ENCODE data around the gene SYT17. TPM values are rescaled to one million over a fixed set of nuclear protein-coding genes. Genes with fewer than 3 reads are reported as not detected.
"Not testable (repeated sequence)": the region's sequence is repeated elsewhere in the genome, so short reads cannot be mapped to it uniquely, and the experiment has no call there.

The SYT17 gene
- total RNA-seq, 2 experiments from 2014 or later = not detected

DNA sequence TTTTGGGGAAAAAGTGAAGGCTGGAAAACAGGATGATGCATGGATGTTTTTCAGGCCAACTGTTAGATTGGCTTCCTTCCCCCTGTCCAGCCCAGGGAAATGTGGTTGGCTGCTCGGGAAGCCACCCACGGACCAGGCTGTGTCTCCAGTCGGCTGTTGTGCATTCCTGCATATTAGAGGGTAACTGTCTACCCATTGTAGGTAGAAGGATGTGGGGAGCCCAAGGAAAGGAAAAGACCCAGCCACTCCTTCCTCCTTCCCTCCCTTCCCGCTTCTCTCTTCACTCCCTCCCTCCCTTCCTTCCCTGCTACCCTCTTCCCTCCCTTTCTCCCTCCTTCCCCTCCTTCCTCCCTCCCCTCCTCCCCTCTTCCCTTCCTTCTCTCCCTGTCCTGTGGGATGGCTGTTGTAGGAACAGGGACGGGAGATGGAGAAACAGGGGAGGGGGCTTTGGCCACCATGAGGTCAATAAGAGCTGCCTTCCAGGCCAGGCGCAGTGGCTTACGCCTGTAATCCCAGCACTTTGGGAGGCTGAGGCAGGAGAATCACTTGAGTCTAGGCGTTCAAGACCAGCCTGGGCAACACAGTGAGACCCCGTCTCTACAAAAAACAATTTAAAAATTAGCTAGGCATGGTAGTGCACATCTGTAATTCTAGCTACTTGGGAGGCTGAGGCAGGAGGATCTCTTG lies 16.9 kb downstream of the SYT17 start:
- no peak for DNase-seq
- CTCF ChIA-PET = interaction anchor here (0.7 to 1.7 kb wide), 2 partner anchors 18 to 99 kb away, joined by 4 to 6 read pairs; no protein-coding TSS in a partner anchor

DNA sequence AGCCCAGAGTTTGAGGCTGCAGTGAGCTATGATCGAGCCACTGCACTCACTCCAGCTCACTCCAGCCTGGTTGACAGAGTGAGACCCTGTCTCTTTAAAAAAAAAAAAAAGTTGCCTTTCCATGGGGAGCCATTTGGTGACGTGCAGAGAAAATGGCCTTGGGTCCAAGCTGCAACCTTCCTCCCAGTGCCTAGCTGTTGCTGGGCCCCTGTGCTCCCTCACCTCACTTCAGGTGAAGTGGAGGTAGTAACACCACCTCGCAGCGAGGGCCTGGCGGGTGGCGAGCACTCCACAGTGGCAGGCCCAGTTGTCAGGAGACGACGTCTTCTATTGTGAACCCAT lies 17.4 kb downstream of the SYT17 start:
- H3K27me3 Mint-ChIP-seq = no peaks in the 10 kb centered on the region
- ATAC-seq = no peak
- CTCF ChIA-PET = no interaction called here
- H3K9me3 Mint-ChIP-seq (ENCODE audit: low read depth) = no peaks in the 10 kb centered on the region
- H3K36me3 Mint-ChIP-seq = no peaks in the 10 kb centered on the region
- peaks cover 2% of the 10 kb centered on the region for H3K4me1 Mint-ChIP-seq
- no peak overlapping the region for H3K4me3 Mint-ChIP-seq
- H3K27ac Mint-ChIP-seq = no peak overlapping the region
- no peak for DNase-seq

More for the DNA sequence above, 16.9 kb downstream of the SYT17 start:
- Mint-ChIP-seq H3K36me3 (no peaks in the 10 kb centered on the region), H3K27ac (no peak overlapping the region), H3K27me3 (no peaks in the 10 kb centered on the region), H3K9me3 (ENCODE audit: low read depth) (no peaks in the 10 kb centered on the region), H3K4me3 (no peak overlapping the region), H3K4me1 (no peaks in the 10 kb centered on the region)
- ATAC-seq = no peak

DNA sequence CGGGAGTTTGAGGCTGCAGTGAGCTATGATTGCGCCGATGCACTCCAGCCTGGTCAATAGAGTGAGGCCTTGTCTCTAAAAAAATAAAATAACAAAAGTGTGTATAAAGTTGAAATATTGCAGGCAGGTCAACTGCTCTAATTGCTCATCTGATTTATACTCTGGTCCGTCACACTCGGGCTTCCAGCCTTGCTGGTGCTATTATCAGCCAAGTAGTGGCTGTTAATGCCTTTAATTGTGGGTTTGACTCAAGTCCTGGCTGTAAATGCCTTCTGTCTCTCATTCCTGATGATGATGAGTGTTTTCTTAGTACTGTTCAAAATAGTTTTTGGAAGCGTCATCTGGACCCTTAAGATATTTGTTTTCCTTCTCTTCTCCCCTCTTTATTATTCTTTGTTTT lies 18.4 kb downstream of the SYT17 start:
- DNase-seq (no peak), ATAC-seq (no peak)
- Mint-ChIP-seq H3K27me3 (no peaks in the 10 kb centered on the region), H3K4me1 (peaks cover 4% of the 10 kb centered on the region), H3K9me3 (ENCODE audit: low read depth) (no peaks in the 10 kb centered on the region), H3K4me3 (no peak overlapping the region), H3K27ac (no peak overlapping the region), H3K36me3 (no peaks in the 10 kb centered on the region)
- CTCF ChIA-PET = no interaction called here

DNA sequence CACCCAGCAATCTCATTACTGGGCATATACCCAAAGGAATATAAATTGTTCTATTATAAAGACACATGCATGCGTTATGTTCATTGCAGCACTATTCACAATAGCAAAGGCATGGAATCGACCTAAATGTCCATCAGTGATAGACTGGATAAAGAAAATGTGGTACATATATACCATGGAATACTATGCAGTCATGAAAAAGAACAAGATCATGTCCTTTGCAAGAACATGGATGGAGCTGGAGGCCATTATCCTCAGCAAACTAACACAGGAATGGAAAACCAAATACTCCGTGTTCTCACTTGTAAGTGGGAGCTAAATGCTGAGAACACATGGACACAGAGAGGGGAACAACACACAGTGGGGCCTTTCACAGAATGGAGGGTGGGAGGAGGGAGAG lies 19.9 kb downstream of the SYT17 start:
- CTCF ChIA-PET; DNase-seq; H3K27ac Mint-ChIP-seq; H3K4me3 Mint-ChIP-seq; H3K4me1 Mint-ChIP-seq; H3K9me3 Mint-ChIP-seq (ENCODE audit: low read depth); H3K36me3 Mint-ChIP-seq; ATAC-seq; H3K27me3 Mint-ChIP-seq: not testable (repeated sequence)

DNA sequence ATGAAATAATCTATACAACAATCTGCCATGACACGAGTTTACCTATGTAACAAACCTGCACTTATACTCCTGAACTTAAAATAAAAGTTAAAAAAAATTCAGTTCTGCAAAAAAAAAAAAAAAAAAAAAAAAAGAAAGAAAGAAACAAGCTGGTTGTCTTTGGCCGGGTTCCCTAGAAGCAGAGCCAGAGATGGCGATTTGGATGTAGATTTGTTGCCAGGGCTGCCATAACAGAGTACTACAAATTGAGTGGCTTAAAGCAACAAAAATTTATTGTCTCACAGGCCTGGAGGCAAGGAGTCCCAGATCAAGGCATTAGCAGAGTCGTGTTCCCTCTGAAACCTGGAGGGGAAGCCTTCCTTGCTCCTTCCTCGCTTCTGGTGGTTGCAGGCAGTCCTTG lies 20.4 kb downstream of the SYT17 start:
- Mint-ChIP-seq H3K27me3 (no peaks in the 10 kb centered on the region), H3K9me3 (ENCODE audit: low read depth) (no peaks in the 10 kb centered on the region), H3K4me3 (no peak overlapping the region), H3K36me3 (no peaks in the 10 kb centered on the region), H3K27ac (no peak overlapping the region), H3K4me1 (peaks cover 4% of the 10 kb centered on the region)
- DNase-seq (no peak), ATAC-seq (no peak)
- CTCF ChIA-PET = no interaction called here

DNA sequence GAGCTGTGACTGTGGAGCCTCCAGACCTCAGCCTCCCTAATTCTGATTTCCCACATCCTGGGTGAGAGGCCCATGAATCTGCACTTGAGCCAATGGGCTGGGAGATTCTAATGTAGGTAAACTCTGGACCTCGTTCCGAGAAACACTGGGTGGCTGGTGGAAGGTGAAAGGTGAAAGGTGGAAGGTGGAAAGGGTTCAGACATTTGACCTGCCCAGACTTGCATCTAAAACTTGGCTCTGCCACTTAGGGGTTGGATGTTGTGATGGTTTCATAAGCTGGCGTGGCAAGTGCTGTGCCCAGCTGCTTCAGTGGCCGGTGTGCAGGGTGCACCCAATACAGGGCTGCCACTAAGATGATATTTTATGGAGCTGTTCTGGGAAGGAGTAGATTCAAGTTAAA lies 24.8 kb downstream of the SYT17 start:
- Mint-ChIP-seq H3K27me3 (no peaks in the 10 kb centered on the region), H3K36me3 (no peaks in the 10 kb centered on the region), H3K4me1 (peaks cover 4% of the 10 kb centered on the region), H3K9me3 (ENCODE audit: low read depth) (no peaks in the 10 kb centered on the region), H3K27ac (no peak overlapping the region), H3K4me3 (no peak overlapping the region)
- DNase-seq = no peak
- ATAC-seq = no peak
- CTCF ChIA-PET = no interaction called here

DNA sequence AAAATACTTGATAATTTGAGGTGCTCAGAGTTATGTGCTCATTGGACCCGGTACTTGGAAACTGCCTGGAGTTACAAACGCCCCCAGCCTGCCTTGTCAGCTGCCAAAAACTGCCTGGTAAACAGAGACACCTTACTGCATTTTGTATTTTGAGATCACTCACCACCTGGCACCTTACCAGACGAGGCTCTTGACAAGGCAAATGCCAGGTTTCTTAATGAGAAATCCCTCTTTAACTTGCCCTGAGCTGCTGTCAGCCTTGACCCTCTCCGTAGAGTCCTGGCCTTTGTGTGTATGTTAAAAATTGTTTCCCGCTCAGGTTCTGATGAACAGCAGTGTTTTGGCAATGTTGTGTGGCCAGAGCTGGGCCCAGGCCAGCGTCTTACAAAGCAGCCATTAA lies 28.8 kb downstream of the SYT17 start:
- no peaks in the 10 kb centered on the region for H3K9me3 Mint-ChIP-seq (ENCODE audit: low read depth)
- CTCF ChIA-PET = no interaction called here

DNA sequence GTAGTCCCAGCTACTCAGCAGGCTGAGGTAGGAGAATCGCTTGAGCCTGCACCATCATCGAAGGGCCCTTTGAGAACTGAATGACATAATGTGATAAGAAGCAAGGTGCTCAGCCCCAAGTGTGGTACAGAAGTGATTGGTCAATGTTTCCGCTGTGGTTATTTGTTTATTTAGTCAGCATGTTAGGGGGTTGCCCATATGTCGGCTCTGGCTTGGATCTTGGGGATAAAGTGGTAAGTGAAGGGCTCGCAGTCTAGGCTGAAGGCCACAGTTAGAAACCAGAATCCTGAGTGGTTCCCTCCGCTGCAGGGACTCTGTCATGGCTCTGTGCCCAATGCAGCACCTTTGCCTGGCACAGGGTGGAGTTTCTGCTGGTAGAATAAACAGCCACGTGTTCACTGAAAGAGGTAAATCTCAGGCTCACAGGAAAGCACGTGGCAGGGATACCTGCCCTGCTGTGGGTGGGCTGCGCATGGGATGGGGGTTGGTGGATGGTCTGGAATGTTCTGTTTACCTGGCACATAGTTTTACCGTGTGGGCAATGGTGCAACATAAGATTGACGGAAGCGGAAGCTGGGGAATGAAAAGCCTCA lies 35.4 kb downstream of the SYT17 start:
- CTCF ChIA-PET = no interaction called here
- Mint-ChIP-seq H3K9me3 (ENCODE audit: low read depth) (no peaks in the 10 kb centered on the region), H3K27ac (no peak overlapping the region), H3K4me1 (no peaks in the 10 kb centered on the region), H3K27me3 (no peaks in the 10 kb centered on the region), H3K4me3 (no peak overlapping the region), H3K36me3 (no peaks in the 10 kb centered on the region)
- ATAC-seq (no peak), DNase-seq (no peak)

More for the DNA sequence above, 28.8 kb downstream of the SYT17 start:
- Mint-ChIP-seq H3K27me3 (no peaks in the 10 kb centered on the region), H3K36me3 (no peaks in the 10 kb centered on the region), H3K4me1 (no peaks in the 10 kb centered on the region), H3K4me3 (no peak overlapping the region), H3K27ac (no peak overlapping the region)
- no peak for ATAC-seq
- DNase-seq = no peak

DNA sequence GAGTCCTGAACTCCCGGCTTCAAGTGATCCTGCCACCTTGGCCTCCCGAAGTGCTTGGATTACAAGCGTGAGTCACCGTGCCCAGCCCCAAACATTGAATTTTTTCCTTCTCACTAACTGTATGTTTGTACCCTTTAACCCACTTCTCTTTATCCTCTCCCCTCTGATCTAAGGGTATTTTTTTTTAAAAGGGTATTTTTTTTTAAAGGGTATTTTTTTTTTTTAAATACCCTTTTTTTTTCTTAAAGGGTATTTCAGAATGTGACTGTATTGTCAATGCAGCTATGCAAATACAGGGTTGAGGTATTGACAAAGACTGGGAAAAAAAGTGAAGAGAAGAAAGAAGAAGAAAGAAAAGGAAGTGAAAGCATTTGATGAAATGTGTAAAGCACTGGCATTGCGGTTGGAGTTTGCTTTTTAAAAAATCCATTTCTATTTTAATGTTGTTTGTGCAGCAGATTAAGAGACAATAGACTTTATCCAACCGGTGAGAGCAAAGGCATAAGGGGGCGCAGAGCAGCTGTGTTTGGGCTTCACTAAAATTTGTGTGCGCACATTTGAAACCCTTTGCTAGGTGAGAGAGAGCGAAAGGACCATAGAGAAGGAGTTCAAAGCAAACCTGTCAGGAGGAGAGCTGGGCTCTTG lies 42.4 kb downstream of the SYT17 start:
- DNase-seq = no peak
- Mint-ChIP-seq H3K36me3 (no peaks in the 10 kb centered on the region), H3K4me3 (no peak overlapping the region), H3K27ac (no peak overlapping the region), H3K4me1 (no peaks in the 10 kb centered on the region), H3K9me3 (ENCODE audit: low read depth) (no peaks in the 10 kb centered on the region), H3K27me3 (no peaks in the 10 kb centered on the region)
- no peak for ATAC-seq
- CTCF ChIA-PET = no interaction called here

DNA sequence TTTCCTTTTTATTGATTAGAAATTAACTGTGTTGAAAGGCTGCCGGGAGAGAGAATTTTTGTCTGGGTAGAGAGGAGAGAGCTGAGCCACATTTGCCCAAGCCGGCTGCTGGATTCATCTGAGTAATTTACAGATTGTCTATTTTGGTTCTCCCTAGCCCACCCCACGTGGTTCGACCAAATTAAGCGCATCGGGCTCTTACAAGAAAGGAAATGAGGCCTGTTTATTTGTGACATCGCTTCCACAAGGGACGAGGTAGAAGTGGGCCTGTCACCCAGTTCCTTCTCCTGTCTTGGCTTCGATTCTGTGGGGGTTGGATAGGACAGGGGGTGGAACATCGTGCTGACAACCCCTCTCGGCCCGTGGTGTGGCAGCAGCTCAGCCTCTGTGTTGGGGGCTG lies 42.9 kb downstream of the SYT17 start:
- Mint-ChIP-seq H3K36me3 (no peaks in the 10 kb centered on the region), H3K27me3 (no peaks in the 10 kb centered on the region), H3K27ac (no peak overlapping the region), H3K4me3 (no peak overlapping the region), H3K4me1 (no peaks in the 10 kb centered on the region), H3K9me3 (ENCODE audit: low read depth) (no peaks in the 10 kb centered on the region)
- no peak for ATAC-seq
- no peak for DNase-seq
- CTCF ChIA-PET = no interaction called here

DNA sequence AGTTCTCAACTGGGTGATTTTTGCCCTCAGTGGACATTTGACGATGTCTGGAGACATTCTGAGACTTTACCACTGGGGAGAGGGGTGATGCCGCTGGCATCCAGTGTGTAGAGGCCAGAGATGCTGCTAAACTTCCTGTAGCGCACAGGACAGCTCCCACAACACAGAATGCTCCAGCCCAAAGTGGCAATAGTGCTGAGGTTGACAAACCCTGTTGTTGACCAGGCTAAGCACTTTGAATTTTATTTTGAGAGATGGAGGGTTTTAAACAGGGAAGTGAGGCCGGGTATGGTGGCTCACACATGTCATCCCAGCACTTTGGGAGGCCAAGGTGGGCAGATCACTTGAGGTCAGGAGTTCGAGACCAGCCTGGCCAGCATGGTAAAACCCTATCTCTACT lies 44.0 kb downstream of the SYT17 start:
- CTCF ChIA-PET = no interaction called here
- ATAC-seq = no peak
- H3K9me3 Mint-ChIP-seq (ENCODE audit: low read depth) = no peaks in the 10 kb centered on the region

DNA sequence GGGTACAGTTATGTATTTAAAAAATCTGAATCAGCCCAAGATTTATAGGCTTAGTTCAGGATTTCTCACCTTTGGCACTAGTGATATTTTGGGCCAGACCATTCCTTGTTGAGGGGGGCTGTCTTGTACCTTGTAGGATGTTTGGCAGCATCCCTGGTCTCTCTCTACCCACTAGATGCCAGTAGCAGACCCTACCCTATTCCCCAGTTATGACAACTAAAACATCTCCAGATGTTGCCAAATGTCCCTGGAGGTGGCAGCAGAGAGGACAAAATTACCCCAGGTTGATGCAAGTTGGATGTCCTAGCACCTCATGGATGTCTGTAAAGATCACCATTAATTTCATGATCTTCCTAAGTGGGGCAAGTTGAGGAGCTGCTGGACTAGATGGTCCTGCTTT lies 45.8 kb downstream of the SYT17 start:
- H3K4me1 Mint-ChIP-seq = peaks cover 8% of the 10 kb centered on the region
- ATAC-seq (no peak), DNase-seq (no peak)
- H3K27ac Mint-ChIP-seq = no peak overlapping the region
- H3K4me3 Mint-ChIP-seq = no peak overlapping the region
- no peaks in the 10 kb centered on the region for H3K27me3 Mint-ChIP-seq
- H3K36me3 Mint-ChIP-seq = no peaks in the 10 kb centered on the region
- CTCF ChIA-PET = interaction anchor here (0.6 kb wide), 1 partner anchor 195 kb away, joined by 3 read pairs; no protein-coding TSS in a partner anchor
- H3K9me3 Mint-ChIP-seq (ENCODE audit: low read depth) = no peaks in the 10 kb centered on the region

More for the DNA sequence above, 44.0 kb downstream of the SYT17 start:
- H3K27ac Mint-ChIP-seq = no peak overlapping the region
- no peak for DNase-seq
- H3K4me3 Mint-ChIP-seq = no peak overlapping the region
- no peaks in the 10 kb centered on the region for H3K4me1 Mint-ChIP-seq
- H3K36me3 Mint-ChIP-seq = no peaks in the 10 kb centered on the region
- H3K27me3 Mint-ChIP-seq = no peaks in the 10 kb centered on the region

DNA sequence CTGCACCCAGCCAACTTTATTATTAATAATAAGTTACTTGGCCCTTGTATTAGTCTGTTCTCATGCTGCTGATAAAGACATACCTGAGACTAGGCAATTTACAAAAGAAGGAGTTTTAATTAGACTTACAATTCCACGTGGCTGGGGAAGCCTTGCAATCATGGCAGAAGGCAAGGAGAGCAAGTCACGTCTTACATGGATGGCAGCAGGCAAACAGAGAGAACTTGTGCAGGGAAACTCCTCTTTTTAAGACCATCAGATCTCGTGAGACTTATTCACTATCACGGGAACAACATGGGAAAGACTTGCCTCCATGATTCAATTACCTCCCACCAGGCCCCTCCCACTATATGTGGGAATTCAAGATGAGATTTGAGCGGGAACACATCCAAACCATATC lies 47.7 kb downstream of the SYT17 start:
- peaks cover 8% of the 10 kb centered on the region for H3K4me1 Mint-ChIP-seq
- H3K27ac Mint-ChIP-seq = no peak overlapping the region
- no peak for DNase-seq
- H3K36me3 Mint-ChIP-seq = no peaks in the 10 kb centered on the region
- no peak for ATAC-seq
- no peak overlapping the region for H3K4me3 Mint-ChIP-seq
- CTCF ChIA-PET = no interaction called here
- no peaks in the 10 kb centered on the region for H3K9me3 Mint-ChIP-seq (ENCODE audit: low read depth)
- H3K27me3 Mint-ChIP-seq = no peaks in the 10 kb centered on the region

DNA sequence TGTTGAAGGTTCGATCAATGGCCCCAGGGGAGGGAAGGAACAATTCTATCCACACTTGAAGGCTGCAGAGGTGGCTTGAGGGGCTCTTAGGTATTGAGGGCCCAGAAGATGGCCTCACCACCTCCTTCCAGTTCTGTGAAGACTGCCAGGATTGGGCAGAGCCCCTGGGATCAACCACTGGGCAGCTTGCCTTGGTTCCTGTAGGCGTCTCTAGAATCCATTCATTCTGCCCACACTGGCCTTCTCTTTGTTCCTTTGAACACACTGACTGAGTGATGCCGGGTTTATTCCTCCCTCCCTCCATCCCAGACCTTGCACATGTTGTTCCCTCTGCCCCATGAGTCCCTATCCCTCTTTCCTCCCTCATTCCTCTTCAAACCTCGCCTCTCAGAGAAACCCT lies 50.5 kb downstream of the SYT17 start:
- ATAC-seq = no peak
- CTCF ChIA-PET = no interaction called here
- peaks cover 8% of the 10 kb centered on the region for H3K4me1 Mint-ChIP-seq
- H3K9me3 Mint-ChIP-seq (ENCODE audit: low read depth) = no peaks in the 10 kb centered on the region
- H3K4me3 Mint-ChIP-seq = no peak overlapping the region
- no peaks in the 10 kb centered on the region for H3K36me3 Mint-ChIP-seq
- H3K27ac Mint-ChIP-seq = no peak overlapping the region
- no peaks in the 10 kb centered on the region for H3K27me3 Mint-ChIP-seq
- DNase-seq = no peak

Measured in activated CD8-positive, alpha-beta memory T cell treated with anti-CD3 and anti-CD28 coated beads, Interleukin-2, amount 10 ng/mL, durations not matched to agents 7 days and 5 days (primary cell).